NB4 (cell line): ENCODE results near the gene NSMCE1.

ENCODE experiments used
- DNase-seq: peaks from one replicate; pipeline ENCODE4 v3.0.0; 2010; ENCODE audit warnings: low read depth
- H3K4me3 ChIP-seq: one replicate; pipeline ENCODE4 v1.5.1; 2011; ENCODE audit warnings: mild to moderate bottlenecking, low read depth, low read length, moderate library complexity
- MYC ChIP-seq: IDR thresholded peaks from 2 replicates; pipeline ENCODE4 v1.6.1; 2011; ENCODE audit warnings: low read depth, low read length
- POLR2A ChIP-seq: IDR thresholded peaks from 2 replicates; pipeline ENCODE4 v1.6.1; 2011; ENCODE audit warnings: mild to moderate bottlenecking; ENCODE audit not compliant: insufficient read length; ENCODE audit errors: extremely low read depth
- TF ChIP-seq, protein P1 (sequence below): IDR thresholded peaks from one replicate; pipeline ENCODE4 v1.5.1; 2012; ENCODE audit warnings: low read depth, low read length
- TF ChIP-seq, protein P2 (sequence below): IDR thresholded peaks from 2 replicates; pipeline ENCODE4 v1.6.1; 2011; ENCODE audit warnings: low read depth, low read length

NSMCE1 gene

DNA sequence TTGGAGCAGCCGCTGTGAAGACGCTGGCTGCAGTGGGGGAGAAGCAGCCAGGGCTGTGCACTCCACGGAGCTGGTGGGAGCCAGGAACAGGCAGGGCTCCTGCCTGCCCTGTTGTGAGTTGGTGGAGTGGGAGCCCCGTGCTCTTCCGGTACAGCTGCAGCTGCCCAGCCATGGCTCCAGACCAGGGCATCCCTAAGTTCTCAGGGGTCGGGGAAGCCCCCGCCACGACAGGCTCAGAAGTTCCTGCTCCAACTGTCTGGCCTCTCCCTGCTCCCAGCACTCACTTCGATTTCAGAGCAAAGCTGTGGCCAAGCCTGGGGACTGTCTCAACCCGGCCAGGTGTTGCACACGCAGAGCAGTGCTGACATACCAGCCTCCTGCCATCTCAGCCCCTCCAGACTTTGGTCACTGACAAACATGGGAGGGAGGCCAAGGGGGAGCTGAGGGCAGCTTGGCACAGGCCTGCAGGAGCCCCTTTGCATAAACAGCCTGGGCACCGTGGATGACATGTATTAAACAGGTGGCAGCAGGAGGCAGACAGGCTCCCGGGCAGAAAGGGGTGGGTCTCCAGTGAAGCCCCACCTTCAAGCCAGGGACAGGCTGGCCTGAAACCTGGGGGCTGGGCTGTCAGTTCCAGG, 79.1 kb downstream of the NSMCE1 start:
- no peak overlapping the region for H3K4me3 ChIP-seq
- DNase-seq, result no peak
- TF ChIP-seq, protein P1, sequence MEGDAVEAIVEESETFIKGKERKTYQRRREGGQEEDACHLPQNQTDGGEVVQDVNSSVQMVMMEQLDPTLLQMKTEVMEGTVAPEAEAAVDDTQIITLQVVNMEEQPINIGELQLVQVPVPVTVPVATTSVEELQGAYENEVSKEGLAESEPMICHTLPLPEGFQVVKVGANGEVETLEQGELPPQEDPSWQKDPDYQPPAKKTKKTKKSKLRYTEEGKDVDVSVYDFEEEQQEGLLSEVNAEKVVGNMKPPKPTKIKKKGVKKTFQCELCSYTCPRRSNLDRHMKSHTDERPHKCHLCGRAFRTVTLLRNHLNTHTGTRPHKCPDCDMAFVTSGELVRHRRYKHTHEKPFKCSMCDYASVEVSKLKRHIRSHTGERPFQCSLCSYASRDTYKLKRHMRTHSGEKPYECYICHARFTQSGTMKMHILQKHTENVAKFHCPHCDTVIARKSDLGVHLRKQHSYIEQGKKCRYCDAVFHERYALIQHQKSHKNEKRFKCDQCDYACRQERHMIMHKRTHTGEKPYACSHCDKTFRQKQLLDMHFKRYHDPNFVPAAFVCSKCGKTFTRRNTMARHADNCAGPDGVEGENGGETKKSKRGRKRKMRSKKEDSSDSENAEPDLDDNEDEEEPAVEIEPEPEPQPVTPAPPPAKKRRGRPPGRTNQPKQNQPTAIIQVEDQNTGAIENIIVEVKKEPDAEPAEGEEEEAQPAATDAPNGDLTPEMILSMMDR, result no peak
- TF ChIP-seq, protein P2, sequence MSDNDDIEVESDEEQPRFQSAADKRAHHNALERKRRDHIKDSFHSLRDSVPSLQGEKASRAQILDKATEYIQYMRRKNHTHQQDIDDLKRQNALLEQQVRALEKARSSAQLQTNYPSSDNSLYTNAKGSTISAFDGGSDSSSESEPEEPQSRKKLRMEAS, result no peak
- TF ChIP-seq MYC, result no peak
- TF ChIP-seq POLR2A, result no peak

DNA sequence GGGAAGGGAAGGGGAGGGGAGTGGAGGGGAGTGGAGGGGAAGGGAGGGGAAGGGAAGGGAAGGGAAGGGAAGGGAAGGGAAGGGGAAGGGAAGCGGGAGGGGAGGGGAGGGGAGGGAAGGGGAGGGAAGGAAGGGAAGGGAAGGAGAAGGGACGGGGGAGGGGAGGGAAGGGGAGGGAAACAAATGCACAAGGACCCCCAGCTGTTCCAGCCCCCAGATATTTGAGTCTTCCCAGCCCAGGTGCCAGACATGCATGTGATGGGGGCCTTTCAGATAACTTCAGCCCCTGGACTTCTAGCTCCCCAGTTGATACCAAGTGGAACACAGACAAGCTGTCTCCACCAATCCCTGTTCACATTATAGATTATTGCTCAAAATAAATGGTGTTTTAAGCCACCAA, 79.9 kb downstream of the NSMCE1 start:
- TF ChIP-seq, protein P2, result no peak
- TF ChIP-seq, protein P1, result no peak
- TF ChIP-seq POLR2A, result no peak
- TF ChIP-seq MYC, result no peak
- no peak for DNase-seq
- no peak overlapping the region for H3K4me3 ChIP-seq

DNA sequence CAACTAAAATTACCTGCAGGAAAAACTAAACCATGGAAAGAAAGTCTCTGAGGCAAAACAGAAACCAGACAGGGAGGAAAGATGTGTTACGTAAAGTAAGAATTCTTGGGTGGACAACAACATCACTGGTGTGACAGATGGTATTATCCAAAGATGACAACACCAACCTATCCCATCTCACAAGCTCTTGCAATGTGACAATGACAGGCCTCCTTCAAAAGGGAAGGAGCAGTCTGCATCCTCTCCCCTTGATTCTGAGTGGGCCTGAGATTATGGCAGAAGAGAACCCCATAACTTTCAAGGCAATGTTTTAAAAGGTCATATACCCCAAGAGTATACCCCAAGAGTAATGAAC, 82.8 kb downstream of the NSMCE1 start:
- DNase-seq, result no peak
- TF ChIP-seq MYC, result no peak
- TF ChIP-seq, protein P2, result no peak
- TF ChIP-seq, protein P1, result no peak
- no peak for TF ChIP-seq POLR2A
- H3K4me3 ChIP-seq, result no peak overlapping the region

DNA sequence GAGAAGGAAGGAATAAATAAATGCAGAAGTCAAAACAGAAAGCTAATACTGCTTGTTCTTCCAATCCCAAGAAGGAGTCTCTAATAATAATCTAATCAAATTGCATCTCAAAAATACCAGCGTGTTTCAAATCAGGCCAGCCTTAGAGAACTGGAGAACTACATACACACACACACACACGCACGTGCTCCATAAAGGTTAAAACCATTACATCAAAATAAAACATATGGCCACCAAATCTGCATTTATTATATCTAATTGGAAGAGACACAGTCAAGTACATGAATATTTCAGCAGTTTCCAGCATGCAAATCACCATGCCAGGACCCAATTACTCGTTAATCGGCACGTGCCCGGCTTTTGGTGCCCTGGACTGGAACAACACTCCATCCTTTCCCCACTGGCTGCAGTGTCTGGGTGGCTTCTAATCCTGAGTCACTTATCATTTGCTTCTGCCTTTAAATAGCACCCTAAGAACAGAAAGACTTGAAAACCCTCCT, 85.6 kb downstream of the NSMCE1 start:
- no peak for DNase-seq
- no peak overlapping the region for H3K4me3 ChIP-seq
- TF ChIP-seq, protein P2, result no peak
- TF ChIP-seq MYC, result no peak
- no peak for TF ChIP-seq POLR2A
- TF ChIP-seq, protein P1, result no peak

DNA sequence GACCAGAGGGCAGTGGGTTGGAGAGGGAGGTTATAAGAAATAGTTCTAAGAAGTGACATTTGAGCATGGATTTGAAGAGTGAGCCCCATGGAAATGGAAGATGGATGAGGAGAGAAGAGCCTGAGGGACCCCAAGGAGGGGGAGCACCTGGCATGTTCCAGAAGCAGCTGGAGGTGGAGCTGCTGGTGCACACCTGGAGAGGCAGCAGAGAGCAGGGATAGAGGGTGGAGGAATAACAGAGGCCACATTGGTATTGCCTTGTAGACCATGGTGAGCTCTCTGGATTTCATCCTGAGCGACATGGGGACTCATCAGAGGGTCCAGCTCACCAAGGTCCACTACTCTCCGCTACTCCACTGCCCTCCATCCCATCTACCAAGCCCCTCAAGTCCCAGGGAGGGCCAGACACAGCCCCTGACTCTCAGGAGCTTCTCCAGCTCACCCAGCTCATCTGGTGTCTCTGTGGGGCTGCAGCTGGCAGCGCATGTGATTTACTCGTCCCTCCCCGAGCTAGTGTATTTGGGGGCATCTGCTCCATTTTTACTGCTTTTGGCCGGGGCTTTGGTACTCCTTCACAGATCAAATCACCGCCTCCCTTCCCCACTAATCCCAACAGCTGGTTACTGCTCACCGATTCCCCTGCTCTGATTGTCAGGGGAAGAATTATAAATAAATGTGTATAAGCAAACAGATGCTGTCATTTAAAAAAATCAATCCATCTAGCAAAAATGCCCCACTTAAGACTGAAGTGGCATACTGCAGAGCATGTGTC, 87.4 kb downstream of the NSMCE1 start:
- H3K4me3 ChIP-seq, result no peak overlapping the region
- TF ChIP-seq MYC (no peak), POLR2A (no peak)
- TF ChIP-seq, protein P2, result no peak
- TF ChIP-seq, protein P1, result no peak
- DNase-seq, result no peak
